ENCODE measurements around the gene KLF9. TPM values are rescaled to one million over a fixed set of nuclear protein-coding genes. Genes with fewer than 3 reads are reported as not detected.

The KLF9 gene
- total RNA-seq, 2 donors from 2014 or later, result 3.3 to 4.0 TPM

DNA sequence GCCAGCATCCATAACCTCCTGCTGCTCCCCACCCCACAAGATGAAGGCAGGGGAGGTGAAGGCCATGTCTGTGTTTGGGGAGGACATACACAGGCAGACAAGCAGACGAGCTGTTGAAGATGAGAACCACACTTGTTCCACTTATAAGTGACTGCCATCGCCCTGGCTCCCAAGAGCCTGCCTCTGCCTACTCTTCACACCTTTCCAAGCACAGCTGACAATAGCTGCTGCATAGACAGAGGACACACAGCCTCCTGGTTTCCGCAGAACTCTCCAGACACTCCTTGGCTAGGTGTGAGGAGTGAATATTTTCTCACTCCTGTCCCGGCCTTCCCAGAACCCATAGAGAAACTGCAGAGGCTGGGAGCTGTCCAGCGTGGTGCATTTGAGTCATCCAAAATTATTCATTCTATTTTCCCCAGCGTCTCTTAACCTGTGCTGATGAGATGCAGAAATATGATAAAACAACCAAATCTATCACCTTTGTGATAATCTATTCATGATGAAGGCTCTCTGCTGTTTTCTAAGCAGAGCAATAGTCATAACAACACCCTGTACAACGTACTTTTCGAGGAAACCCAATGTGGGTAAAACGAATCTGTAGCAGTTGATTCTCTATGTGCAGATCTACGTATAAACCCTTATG is 24.7 kb downstream of the KLF9 start:
- Mint-ChIP-seq H3K27me3 (no peaks in the 10 kb centered on the region), H3K36me3 (peaks cover 4% of the 10 kb centered on the region), H3K4me3 (no peak overlapping the region), H3K27ac (peak overlapping the region in 1 of 2 donors; percentile 41), H3K4me1 (ENCODE audit: low read depth in 2 of 2) (peaks cover 33 to 43% of the 10 kb centered on the region in 2 donors), H3K9me3 (no peaks in the 10 kb centered on the region)
- DNase-seq (ENCODE audit: low spot score) (no peak), ATAC-seq (no peak)

DNA sequence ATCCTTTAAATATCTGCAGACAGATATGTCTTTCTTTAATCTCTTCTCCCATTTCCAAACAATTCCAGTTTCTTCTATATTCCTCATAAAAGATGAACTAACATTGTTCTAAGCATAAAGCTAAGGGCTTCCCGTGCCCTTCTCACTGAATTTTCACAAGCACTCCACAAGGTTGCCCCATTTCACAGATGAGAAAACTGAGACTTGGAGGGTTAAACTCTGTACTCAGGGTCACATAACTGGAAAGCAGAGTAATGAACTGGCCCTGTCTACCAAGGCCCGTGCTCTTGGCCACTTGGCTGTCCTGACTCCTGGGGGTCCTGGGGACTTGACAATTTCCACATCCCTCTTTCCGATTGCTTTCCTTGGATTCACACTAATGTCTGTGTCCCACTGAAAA is 25.3 kb downstream of the KLF9 start:
- Mint-ChIP-seq H3K4me1 (ENCODE audit: low read depth in 2 of 2) (peaks cover 33 to 43% of the 10 kb centered on the region in 2 donors), H3K9me3 (no peaks in the 10 kb centered on the region), H3K27ac (peak overlapping the region in 1 of 2 donors; percentile 41), H3K36me3 (peaks cover 4% of the 10 kb centered on the region), H3K4me3 (no peak overlapping the region), H3K27me3 (no peaks in the 10 kb centered on the region)
- DNase-seq (ENCODE audit: low spot score) (no peak), ATAC-seq (no peak)

DNA sequence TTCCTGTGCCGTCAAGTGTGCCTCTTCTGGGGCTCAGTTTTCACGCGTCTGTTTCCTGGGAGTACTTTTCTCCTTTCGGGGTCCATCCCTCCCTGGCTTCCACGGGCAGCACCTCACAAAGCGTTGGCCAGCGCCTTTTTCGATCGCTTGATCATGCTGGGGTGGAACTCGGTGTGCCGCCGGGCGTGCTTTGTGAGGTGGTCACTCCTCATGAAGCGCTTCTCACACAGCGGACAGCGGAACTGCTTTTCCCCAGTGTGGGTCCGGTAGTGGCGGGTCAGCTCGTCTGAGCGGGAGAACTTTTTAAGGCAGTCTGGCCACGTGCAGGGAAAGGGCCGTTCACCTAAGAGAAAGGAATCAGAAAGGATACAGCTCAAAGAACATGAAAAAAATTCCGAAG is 26.8 kb downstream of the KLF9 start:
- Mint-ChIP-seq H3K4me3 (no peak overlapping the region), H3K4me1 (ENCODE audit: low read depth in 2 of 2) (peaks cover 33 to 38% of the 10 kb centered on the region in 2 donors), H3K36me3 (peaks cover 4% of the 10 kb centered on the region), H3K27me3 (no peaks in the 10 kb centered on the region), H3K9me3 (no peaks in the 10 kb centered on the region), H3K27ac (no peak overlapping the region)
- DNase-seq (ENCODE audit: low spot score) (no peak), ATAC-seq (no peak)

DNA sequence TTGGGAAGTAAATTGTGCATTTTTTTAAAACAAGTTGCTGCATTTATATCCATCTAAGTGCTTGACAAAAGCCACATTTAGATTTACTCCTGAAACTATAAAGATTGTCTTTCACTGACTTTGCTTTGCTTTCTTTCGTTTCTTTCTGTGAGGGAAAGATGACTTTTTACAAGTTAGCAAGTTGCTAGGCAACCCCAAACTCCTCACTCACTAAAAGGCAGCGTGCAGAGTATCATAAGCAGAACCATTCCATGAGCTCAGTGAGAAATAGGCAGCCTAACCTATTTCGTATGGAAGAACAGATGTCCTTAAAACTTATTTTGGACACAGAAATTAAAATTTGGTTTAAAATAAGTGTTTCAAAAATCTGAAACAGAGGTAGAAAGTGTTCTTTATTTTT is 29.0 kb downstream of the KLF9 start:
- ATAC-seq, result no peak
- Mint-ChIP-seq H3K36me3 (peaks cover 4% of the 10 kb centered on the region), H3K27me3 (no peaks in the 10 kb centered on the region), H3K9me3 (no peaks in the 10 kb centered on the region), H3K4me1 (ENCODE audit: low read depth in 2 of 2) (peaks cover 12 to 24% of the 10 kb centered on the region in 2 donors), H3K4me3 (no peak overlapping the region), H3K27ac (no peak overlapping the region)
- DNase-seq (ENCODE audit: low spot score), result no peak

DNA sequence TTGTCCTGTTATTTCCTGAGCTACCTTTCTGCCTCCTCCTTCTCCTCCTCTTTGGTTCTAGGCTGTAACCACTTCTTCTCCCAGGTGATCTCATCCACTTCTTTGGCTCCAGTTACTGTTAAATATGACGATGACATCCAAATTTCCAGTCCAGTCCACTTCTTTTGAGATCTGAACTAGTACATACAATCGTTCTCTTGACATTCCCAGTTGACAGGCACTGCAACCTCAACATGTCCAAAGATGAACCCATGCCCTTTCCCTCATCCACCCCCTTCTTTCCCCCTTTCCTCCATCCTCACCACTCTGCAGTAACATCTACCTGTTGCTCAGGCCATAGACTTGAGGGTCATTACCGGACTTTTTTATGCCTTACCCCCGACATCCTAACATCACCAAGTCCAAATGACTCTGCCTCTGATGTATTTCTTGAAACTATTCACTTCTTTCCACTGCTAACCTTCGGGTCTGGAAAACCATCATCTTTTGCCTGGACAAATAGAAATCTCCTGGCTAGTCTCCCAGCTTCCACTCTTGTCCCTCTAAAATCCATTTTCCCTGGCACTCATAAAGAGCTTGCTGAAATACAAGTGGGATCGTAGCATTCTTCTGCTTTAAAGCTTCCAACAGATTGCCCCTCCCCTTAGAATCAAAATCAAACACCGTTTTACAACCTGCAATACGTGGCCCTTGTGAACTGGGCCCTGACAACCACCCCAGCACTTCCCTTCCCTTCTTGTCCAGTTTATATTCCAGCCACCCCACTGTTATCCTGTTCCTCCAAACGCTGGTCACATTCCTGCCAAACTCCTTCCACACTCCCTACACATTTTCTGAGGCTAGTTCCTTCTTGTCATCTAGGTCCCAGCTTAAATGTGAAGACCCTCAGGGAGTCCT is 31.5 kb downstream of the KLF9 start:
- no peak for ATAC-seq
- DNase-seq (ENCODE audit: low spot score), result no peak
- H3K4me3 Mint-ChIP-seq, result no peak overlapping the region
- H3K27me3 Mint-ChIP-seq, result no peaks in the 10 kb centered on the region
- H3K4me1 Mint-ChIP-seq (ENCODE audit: low read depth in 2 of 2), result peaks cover 0 to 10% of the 10 kb centered on the region in 2 donors
- H3K27ac Mint-ChIP-seq, result peak overlapping the region in 1 of 2 donors; percentile 22
- peaks cover 4% of the 10 kb centered on the region for H3K36me3 Mint-ChIP-seq
- H3K9me3 Mint-ChIP-seq, result no peaks in the 10 kb centered on the region

DNA sequence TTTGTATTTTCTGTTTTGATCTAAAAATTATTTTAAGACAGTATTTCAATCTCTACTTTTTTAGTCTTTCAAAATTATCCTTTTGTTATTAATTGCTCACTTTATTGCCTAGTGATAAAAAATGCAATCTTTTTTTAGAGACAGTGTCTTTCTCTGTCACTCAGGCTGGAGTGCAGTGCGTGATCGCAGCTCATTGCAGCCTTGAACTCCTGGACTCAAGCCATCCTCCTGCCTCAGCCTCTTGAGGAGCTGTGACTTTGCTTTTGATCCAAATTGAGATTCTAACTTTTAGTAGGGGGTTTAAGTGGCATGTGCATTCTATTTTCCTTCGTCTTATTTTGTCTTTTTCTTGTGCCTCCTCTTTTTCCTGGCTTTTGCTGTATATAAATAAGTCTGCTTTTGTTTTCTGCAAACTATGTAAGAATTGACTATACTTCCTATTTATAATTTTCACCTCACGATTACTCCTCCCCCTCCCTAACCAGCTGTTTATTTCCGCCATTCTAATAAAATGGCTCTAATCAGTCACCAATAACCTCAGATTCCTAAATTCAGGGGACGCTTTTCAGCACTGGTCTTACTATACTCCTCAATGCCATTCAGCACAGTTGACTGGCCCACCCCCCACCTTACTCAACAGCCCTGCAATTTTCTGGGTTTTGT is 32.3 kb downstream of the KLF9 start:
- Mint-ChIP-seq H3K9me3 (no peaks in the 10 kb centered on the region), H3K27ac (no peak overlapping the region), H3K27me3 (no peaks in the 10 kb centered on the region)

DNA sequence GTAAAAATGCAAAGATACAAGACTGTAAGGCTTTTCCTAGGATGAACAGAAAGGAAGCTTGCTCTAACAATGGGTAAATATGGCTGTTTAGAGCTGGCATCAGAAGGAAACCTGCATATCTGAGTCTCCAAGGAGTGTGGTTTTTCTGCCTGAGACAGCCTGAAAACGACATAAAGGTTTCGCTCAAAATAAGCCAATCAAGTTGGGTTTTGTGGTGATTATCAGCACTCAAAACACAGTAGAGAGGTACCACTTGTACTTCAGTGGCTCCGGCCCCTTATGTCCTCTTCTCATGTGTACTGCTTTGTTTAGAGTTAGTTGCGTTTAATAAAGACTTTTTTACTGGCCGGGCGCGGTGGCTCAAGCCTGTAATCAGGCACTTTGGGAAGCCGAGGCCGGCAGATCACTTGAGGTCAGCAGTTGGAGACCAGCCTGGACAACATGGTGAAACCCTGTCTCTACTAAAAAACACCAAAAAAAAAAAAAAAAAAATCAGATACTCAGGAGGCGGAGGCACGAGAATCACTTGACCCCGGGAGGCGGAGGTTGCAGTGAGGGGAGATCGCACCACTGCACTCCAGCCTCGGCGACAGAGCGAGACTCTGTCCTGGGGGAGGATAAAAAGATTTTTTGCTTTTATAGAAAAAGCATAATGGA is 39.4 kb downstream of the KLF9 start:
- DNase-seq (ENCODE audit: low spot score) (no peak), ATAC-seq (no peak)
- peaks cover 0 to 3% of the 10 kb centered on the region in 2 donors for H3K4me1 Mint-ChIP-seq (ENCODE audit: low read depth in 2 of 2)
- H3K36me3 Mint-ChIP-seq, result no peaks in the 10 kb centered on the region
- H3K9me3 Mint-ChIP-seq, result no peaks in the 10 kb centered on the region
- peaks cover 0 to 2% of the 10 kb centered on the region in 2 donors for H3K27me3 Mint-ChIP-seq
- H3K4me3 Mint-ChIP-seq, result no peak overlapping the region
- H3K27ac Mint-ChIP-seq, result no peak overlapping the region

More for the DNA sequence above, 32.3 kb downstream of the KLF9 start:
- H3K36me3 Mint-ChIP-seq, result peaks cover 4% of the 10 kb centered on the region
- ATAC-seq (no peak), DNase-seq (ENCODE audit: low spot score) (no peak)
- H3K4me1 Mint-ChIP-seq (ENCODE audit: low read depth in 2 of 2), result peaks cover 0 to 10% of the 10 kb centered on the region in 2 donors
- H3K4me3 Mint-ChIP-seq, result no peak overlapping the region

DNA sequence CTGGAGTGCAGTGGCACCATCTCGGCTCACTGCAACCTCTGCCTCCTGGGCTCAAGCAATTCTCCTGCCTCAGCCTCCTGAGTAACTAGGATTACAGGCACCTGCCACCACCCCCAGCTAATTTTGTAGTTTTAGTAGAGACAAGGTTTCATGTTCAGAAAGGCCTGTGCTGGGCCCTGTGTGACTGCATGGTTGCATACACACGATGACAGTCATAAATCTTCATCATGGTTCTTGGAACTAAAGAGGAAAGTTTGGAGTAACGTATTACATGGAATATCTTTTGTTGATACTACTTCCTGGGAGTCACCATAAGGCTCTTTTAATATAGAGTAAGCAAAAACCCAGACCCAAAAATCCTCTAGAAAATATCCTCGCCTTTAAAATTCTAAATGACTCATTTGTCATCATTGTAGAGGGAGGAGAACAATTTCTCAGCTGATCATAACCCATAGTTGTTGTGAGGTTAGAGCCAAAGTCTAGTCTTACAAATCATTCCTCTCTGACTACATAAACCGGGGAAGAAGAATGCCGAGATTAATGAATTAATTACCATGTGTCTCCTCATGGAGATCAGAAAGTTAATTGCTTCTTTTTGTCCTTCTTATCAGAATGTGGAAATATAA is 47.0 kb downstream of the KLF9 start:
- Mint-ChIP-seq H3K27ac (no peak overlapping the region), H3K9me3 (no peaks in the 10 kb centered on the region), H3K4me1 (ENCODE audit: low read depth in 2 of 2) (peaks cover 0 to under 1% of the 10 kb centered on the region in 2 donors), H3K36me3 (no peaks in the 10 kb centered on the region), H3K4me3 (no peak overlapping the region), H3K27me3 (no peaks in the 10 kb centered on the region)
- DNase-seq (ENCODE audit: low spot score), result no peak
- ATAC-seq, result no peak

DNA sequence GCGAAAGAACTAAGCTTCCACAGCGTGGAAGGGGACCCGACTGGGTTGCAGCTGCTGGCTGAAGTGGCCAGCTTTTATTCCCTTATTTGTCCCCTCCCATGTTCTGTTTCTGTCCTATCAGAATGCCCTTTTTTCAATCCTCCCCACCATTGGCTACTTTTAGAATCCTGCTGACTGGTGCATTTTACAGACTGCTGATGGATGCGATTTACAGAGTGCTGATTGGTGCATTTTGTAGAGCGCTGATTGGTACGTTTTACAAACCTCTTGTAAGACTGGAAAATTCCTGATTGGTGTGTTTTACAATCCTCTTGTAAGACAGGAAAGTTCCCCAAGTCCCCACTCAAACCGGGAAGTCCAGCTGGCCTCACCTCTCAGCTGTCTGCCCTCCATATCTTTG is 50.7 kb downstream of the KLF9 start:
- DNase-seq (ENCODE audit: low spot score) (no peak), ATAC-seq (no peak)
- Mint-ChIP-seq H3K4me1 (ENCODE audit: low read depth in 2 of 2) (no peaks in the 10 kb centered on the region), H3K36me3 (no peaks in the 10 kb centered on the region), H3K4me3 (no peak overlapping the region), H3K9me3 (no peaks in the 10 kb centered on the region), H3K27ac (no peak overlapping the region), H3K27me3 (no peaks in the 10 kb centered on the region)

DNA sequence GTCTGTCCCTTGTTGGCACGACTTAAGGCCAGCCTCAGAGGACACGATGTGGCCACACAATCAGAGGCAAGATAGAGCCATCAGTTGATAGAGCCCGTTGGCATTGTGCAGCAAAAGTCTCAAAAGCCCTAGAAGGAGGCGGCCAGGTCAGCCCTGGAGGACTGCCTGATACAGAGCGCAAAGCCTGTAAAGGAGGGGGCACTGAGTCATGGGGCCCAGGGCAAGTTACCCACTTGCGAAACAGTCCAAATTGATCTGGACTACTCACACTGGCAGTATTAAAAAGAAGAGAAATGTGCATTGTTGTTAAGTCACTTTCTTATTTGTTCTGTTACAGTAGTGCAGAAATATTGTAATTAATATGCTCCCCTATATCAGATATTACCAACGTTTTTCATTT is 51.5 kb downstream of the KLF9 start:
- Mint-ChIP-seq H3K36me3 (no peaks in the 10 kb centered on the region), H3K27me3 (no peaks in the 10 kb centered on the region), H3K4me3 (no peak overlapping the region), H3K9me3 (no peaks in the 10 kb centered on the region), H3K4me1 (ENCODE audit: low read depth in 2 of 2) (no peaks in the 10 kb centered on the region), H3K27ac (no peak overlapping the region)
- DNase-seq (ENCODE audit: low spot score), result no peak
- no peak for ATAC-seq

DNA sequence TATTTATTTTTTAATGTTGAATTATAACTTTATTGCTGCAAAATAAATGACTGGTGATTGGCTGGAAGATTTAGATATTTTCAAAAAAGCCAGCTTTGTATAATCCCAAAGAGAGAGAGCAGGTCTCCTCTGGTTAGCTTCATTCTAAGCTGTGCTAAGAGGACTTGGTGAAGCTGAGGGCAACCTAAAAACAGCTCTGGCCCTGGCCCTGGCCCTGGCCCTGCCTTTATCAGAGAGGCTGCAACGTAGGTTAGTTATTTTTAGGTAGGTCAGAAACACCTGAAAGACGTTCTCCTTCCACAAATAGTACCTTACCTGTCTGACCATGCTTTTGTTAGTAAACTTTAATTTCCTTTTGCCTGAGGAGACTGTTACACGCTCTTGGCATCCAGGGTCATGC is 58.7 kb downstream of the KLF9 start:
- no peaks in the 10 kb centered on the region for H3K4me1 Mint-ChIP-seq (ENCODE audit: low read depth in 2 of 2)
- H3K36me3 Mint-ChIP-seq, result no peaks in the 10 kb centered on the region
- no peak for DNase-seq (ENCODE audit: low spot score)
- no peaks in the 10 kb centered on the region for H3K9me3 Mint-ChIP-seq
- H3K27me3 Mint-ChIP-seq, result no peaks in the 10 kb centered on the region
- no peak for ATAC-seq
- no peak overlapping the region for H3K27ac Mint-ChIP-seq
- no peak overlapping the region for H3K4me3 Mint-ChIP-seq

DNA sequence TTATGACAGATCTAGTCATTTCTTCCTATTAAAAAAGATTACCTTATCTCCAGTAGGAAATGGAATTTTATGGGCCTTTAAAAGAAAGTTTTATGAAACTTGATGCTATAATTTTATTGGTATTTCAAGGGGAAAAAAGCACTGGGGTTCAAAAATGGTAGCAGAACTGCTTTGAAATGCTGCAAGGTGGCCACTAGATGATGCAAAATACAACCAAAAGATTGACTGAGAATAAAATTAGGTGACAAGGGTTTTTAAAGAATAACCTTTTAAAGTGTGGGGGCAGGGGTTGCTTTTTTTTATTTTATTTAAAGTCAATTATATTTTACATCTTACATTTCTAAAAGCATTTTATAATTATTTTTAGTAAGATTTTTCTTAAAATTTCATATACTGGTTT is 61.7 kb downstream of the KLF9 start:
- Mint-ChIP-seq H3K27ac (no peak overlapping the region), H3K36me3 (no peaks in the 10 kb centered on the region), H3K4me1 (ENCODE audit: low read depth in 2 of 2) (no peaks in the 10 kb centered on the region)

DNA sequence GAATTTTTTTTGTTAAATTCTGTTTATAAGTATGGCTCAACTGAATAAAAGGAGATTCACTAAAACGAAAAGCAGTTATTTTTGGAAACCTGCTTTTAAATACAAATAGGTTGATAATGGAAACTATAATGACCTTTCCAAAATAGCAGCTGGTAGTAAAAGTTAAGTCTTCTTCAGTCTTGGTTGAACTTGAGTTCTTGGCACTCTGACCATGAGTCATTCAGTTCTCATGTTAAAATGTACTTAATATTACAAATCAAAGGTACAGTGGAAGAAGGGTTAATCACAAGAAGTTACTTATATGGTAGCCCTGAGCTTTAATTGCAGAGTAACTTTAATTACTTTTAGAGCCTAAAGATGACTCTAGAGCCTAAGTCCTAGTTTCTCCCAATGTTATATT is 62.1 kb downstream of the KLF9 start:
- H3K27me3 Mint-ChIP-seq, result no peaks in the 10 kb centered on the region
- no peak overlapping the region for H3K27ac Mint-ChIP-seq
- H3K36me3 Mint-ChIP-seq, result no peaks in the 10 kb centered on the region
- no peaks in the 10 kb centered on the region for H3K9me3 Mint-ChIP-seq
- H3K4me1 Mint-ChIP-seq (ENCODE audit: low read depth in 2 of 2), result no peaks in the 10 kb centered on the region
- no peak overlapping the region for H3K4me3 Mint-ChIP-seq
- DNase-seq (ENCODE audit: low spot score) (no peak), ATAC-seq (no peak)

More for the DNA sequence above, 61.7 kb downstream of the KLF9 start:
- Mint-ChIP-seq H3K9me3 (no peaks in the 10 kb centered on the region), H3K4me3 (no peak overlapping the region), H3K27me3 (no peaks in the 10 kb centered on the region)
- ATAC-seq (no peak), DNase-seq (ENCODE audit: low spot score) (no peak)
